Neural cell (in vitro differentiated cells): ENCODE data around the gene PXK. TPM values are rescaled to one million over a fixed set of nuclear protein-coding genes. Genes with fewer than 3 reads are reported as not detected.

Experiments
- H2AFZ ChIP-seq: fragments of 200-600, 300-800 bp; sonication (generic), shearing (Covaris generic); 2 replicates; pipeline ENCODE4 v1.6.0; 2014; ENCODE audit warnings: low read depth, mild to moderate bottlenecking, antibody characterized with exemption, low read length, moderate library complexity
- H3F3A ChIP-seq: fragments of 200-600 bp; shearing (Covaris generic); 2 replicates; pipeline ENCODE4 v1.6.1; 2016; ENCODE audit warnings: mild to moderate bottlenecking, moderate library complexity, mixed read lengths, antibody characterized with exemption, low read length; ENCODE audit not compliant: insufficient read depth, poor library complexity, severe bottlenecking
- H3K27ac ChIP-seq: fragments of 200-600, 300-800 bp; sonication (generic), shearing (Covaris generic); 2 replicates; pipeline ENCODE4 v1.5.1; 2014; ENCODE audit warnings: mild to moderate bottlenecking, low read length, moderate library complexity
- H3K27me3 ChIP-seq: fragments of 300-800, 200-600 bp; sonication (generic), shearing (Covaris generic); 2 replicates; pipeline ENCODE4 v1.6.0; 2014; ENCODE audit warnings: mild to moderate bottlenecking, low read depth, low read length, moderate library complexity; ENCODE audit not compliant: insufficient read depth
- H3K36me3 ChIP-seq: fragments of 300-800, 200-600 bp; sonication (generic), shearing (Covaris generic); 2 replicates; pipeline ENCODE4 v1.5.1; 2014; ENCODE audit warnings: mild to moderate bottlenecking, antibody characterized with exemption, low read length, moderate library complexity; ENCODE audit not compliant: insufficient read depth
- H3K4me2 ChIP-seq: fragments of 300-800, 200-600 bp; sonication (generic), shearing (Covaris generic); 2 replicates; pipeline ENCODE4 v1.6.0; 2014; ENCODE audit warnings: mild to moderate bottlenecking, low read length
- H3K4me3 ChIP-seq: fragments of 300-800, 200-600 bp; sonication (generic), shearing (Covaris generic); 2 replicates; pipeline ENCODE4 v1.5.1; 2014; ENCODE audit warnings: mild to moderate bottlenecking, low read length, moderate library complexity
- H3K79me2 ChIP-seq: fragments of 200-600 bp; shearing (Covaris generic); replicated peaks from 2 replicates; pipeline ENCODE4 v1.6.0; 2014; ENCODE audit warnings: mild to moderate bottlenecking, low read length, moderate library complexity; ENCODE audit not compliant: insufficient read depth
- H3K9ac ChIP-seq: fragments of 300-800, 200-600 bp; sonication (generic), shearing (Covaris generic); 2 replicates; pipeline ENCODE4 v1.6.1; 2016; ENCODE audit warnings: mild to moderate bottlenecking, low read length, mixed read lengths
- H3K9me2 ChIP-seq: fragments of 200-600 bp; shearing (Covaris generic); 2 replicates; pipeline ENCODE4 v1.6.1; 2016; ENCODE audit warnings: mild to moderate bottlenecking, low read length, mixed read lengths; ENCODE audit not compliant: insufficient read depth
- H3K9me3 ChIP-seq: fragments of 200-600, 300-800 bp; sonication (generic), shearing (Covaris generic); 2 replicates; pipeline ENCODE4 v1.6.1; 2016; ENCODE audit warnings: mild to moderate bottlenecking, mixed run types, low read length, moderate library complexity, mixed read lengths
- H4K20me1 ChIP-seq: fragments of 200-600 bp; shearing (Covaris generic); 2 replicates; pipeline ENCODE4 v1.6.1; 2016; ENCODE audit warnings: mild to moderate bottlenecking, mixed run types; ENCODE audit not compliant: insufficient read depth
- CTCF ChIP-seq: fragments of 450-650 bp; IDR thresholded peaks from 2 replicates; pipeline ENCODE4 v1.5.1; 2014; ENCODE audit warnings: antibody characterized with exemption, mild to moderate bottlenecking, moderate library complexity; ENCODE audit not compliant: poor library complexity, severe bottlenecking
- EP300 ChIP-seq: fragments of 450-650 bp; conservative IDR thresholded peaks from 2 replicates; pipeline ENCODE4 v1.6.1; 2014; ENCODE audit warnings: antibody characterized with exemption, mild to moderate bottlenecking, moderate library complexity; ENCODE audit not compliant: poor library complexity, severe bottlenecking
- EZH2 ChIP-seq: fragments of 200-600, 300-800 bp; shearing (Covaris generic), sonication (generic); IDR thresholded peaks from 2 replicates; pipeline ENCODE4 v1.6.1; 2014; ENCODE audit warnings: antibody characterized with exemption, low read length, borderline replicate concordance, mild to moderate bottlenecking; ENCODE audit not compliant: insufficient read depth, poor library complexity, severe bottlenecking
- MXI1 ChIP-seq: fragments of 450-650 bp; conservative IDR thresholded peaks from 2 replicates; pipeline ENCODE4 v1.6.1; 2014; ENCODE audit warnings: antibody characterized with exemption, mild to moderate bottlenecking; ENCODE audit not compliant: poor library complexity, severe bottlenecking
- POLR2AphosphoS5 ChIP-seq: IDR thresholded peaks from 2 replicates; pipeline ENCODE4 v1.6.1; 2012
- RAD21 ChIP-seq: fragments of 450-650 bp; conservative IDR thresholded peaks from 2 replicates; pipeline ENCODE4 v1.6.1; 2014; ENCODE audit warnings: antibody characterized with exemption, mild to moderate bottlenecking, moderate library complexity
- SMC3 ChIP-seq: fragments of 450-650 bp; conservative IDR thresholded peaks from 2 replicates; pipeline ENCODE4 v1.6.1; 2014; ENCODE audit warnings: antibody characterized with exemption, mild to moderate bottlenecking, moderate library complexity; ENCODE audit not compliant: poor library complexity
- TAF1 ChIP-seq: IDR thresholded peaks from 2 replicates; pipeline ENCODE4 v1.6.1; 2012; ENCODE audit warnings: low read depth
- polyA plus RNA-seq: library from polyadenylated mRNA; depleted of rRNA; stranded (reverse); fragments of >200 nt; gene quantifications from 2 replicates; pipeline ENCODE4 v1.2.3, GENCODE V29; 2014
- TF ChIP-seq, protein P1 (sequence below): IDR thresholded peaks from 2 replicates; pipeline ENCODE4 v1.6.1; 2012; ENCODE audit warnings: borderline replicate concordance

Gene PXK
- polyA plus RNA-seq, 1 donor from 2014 or later: 37.7 TPM

- H3F3A ChIP-seq: no peaks in the 10 kb centered on the region
- H3K27ac ChIP-seq: no peak overlapping the region
- no peak overlapping the region for H3K4me2 ChIP-seq
- no peaks in the 10 kb centered on the region for H3K36me3 ChIP-seq
- H3K9me2 ChIP-seq: no peaks in the 10 kb centered on the region
- no peaks in the 10 kb centered on the region for H3K9me3 ChIP-seq
- TF ChIP-seq TAF1 (no peak), CTCF (no peak), EZH2 (no peak), RAD21 (no peak), EP300 (no peak), MXI1 (no peak), SMC3 (no peak), POLR2AphosphoS5 (no peak)
- TF ChIP-seq, protein P1, sequence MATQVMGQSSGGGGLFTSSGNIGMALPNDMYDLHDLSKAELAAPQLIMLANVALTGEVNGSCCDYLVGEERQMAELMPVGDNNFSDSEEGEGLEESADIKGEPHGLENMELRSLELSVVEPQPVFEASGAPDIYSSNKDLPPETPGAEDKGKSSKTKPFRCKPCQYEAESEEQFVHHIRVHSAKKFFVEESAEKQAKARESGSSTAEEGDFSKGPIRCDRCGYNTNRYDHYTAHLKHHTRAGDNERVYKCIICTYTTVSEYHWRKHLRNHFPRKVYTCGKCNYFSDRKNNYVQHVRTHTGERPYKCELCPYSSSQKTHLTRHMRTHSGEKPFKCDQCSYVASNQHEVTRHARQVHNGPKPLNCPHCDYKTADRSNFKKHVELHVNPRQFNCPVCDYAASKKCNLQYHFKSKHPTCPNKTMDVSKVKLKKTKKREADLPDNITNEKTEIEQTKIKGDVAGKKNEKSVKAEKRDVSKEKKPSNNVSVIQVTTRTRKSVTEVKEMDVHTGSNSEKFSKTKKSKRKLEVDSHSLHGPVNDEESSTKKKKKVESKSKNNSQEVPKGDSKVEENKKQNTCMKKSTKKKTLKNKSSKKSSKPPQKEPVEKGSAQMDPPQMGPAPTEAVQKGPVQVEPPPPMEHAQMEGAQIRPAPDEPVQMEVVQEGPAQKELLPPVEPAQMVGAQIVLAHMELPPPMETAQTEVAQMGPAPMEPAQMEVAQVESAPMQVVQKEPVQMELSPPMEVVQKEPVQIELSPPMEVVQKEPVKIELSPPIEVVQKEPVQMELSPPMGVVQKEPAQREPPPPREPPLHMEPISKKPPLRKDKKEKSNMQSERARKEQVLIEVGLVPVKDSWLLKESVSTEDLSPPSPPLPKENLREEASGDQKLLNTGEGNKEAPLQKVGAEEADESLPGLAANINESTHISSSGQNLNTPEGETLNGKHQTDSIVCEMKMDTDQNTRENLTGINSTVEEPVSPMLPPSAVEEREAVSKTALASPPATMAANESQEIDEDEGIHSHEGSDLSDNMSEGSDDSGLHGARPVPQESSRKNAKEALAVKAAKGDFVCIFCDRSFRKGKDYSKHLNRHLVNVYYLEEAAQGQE: no peak
- no peaks in the 10 kb centered on the region for H3K27me3 ChIP-seq
- no peak overlapping the region for H3K9ac ChIP-seq
- no peaks in the 10 kb centered on the region for H4K20me1 ChIP-seq
- H3K79me2 ChIP-seq: no peaks in the 10 kb centered on the region
- H3K4me3 ChIP-seq: no peak overlapping the region
- H2AFZ ChIP-seq: no peak overlapping the region
Measured at GRCh38 chr3:58383904-58384303, 51.2 kb downstream of the PXK start.

- Histone ChIP-seq H3K36me3 (no peaks in the 10 kb centered on the region), H3K9ac (no peak overlapping the region), H3K9me3 (no peaks in the 10 kb centered on the region), H4K20me1 (no peaks in the 10 kb centered on the region), H3K4me2 (no peak overlapping the region), H3K27ac (no peak overlapping the region), H3K9me2 (no peaks in the 10 kb centered on the region), H3K27me3 (no peaks in the 10 kb centered on the region), H3K79me2 (no peaks in the 10 kb centered on the region), H3K4me3 (no peak overlapping the region), H3F3A (no peaks in the 10 kb centered on the region), H2AFZ (no peak overlapping the region)
- TF ChIP-seq POLR2AphosphoS5: no peak
- TF ChIP-seq EP300: no peak
- TF ChIP-seq SMC3: no peak
- no peak for TF ChIP-seq RAD21
- no peak for TF ChIP-seq TAF1
- TF ChIP-seq, protein P1: no peak
- no peak for TF ChIP-seq CTCF
- TF ChIP-seq MXI1: no peak
Measured at GRCh38 chr3:58384381-58385090, 51.8 kb downstream of the PXK start.
